Skeletal muscle tissue (tissue), 4 donors: ENCODE data around the gene KIFC3. TPM values are rescaled to one million over a fixed set of nuclear protein-coding genes. Genes with fewer than 3 reads are reported as not detected.
"Not testable (repeated sequence)": the region's sequence is repeated elsewhere in the genome, so short reads cannot be mapped to it uniquely, and the experiment has no call there.

Experiments used
- H3K27ac ChIP-seq: one replicate; pipeline ENCODE4 v1.7.0; 2013; ENCODE audit warnings: mild to moderate bottlenecking, low read depth, low read length, inconsistent platforms
- H3K27me3 ChIP-seq, 3 donors: one replicate each; pipeline ENCODE4 v1.7.0; 2013; ENCODE audit warnings: low read length in 3 of 3; ENCODE audit not compliant: control insufficient read depth in 3 of 3, insufficient read depth in 3 of 3
- H3K36me3 ChIP-seq, 3 donors: one replicate each; pipeline ENCODE4 v1.7.0; 2013; ENCODE audit warnings: low read length in 3 of 3; ENCODE audit not compliant: control insufficient read depth in 3 of 3, insufficient read depth in 3 of 3
- H3K4me1 ChIP-seq, 3 donors: one replicate each; pipeline ENCODE4 v1.7.0; 2013; ENCODE audit warnings: low read length in 3 of 3, mild to moderate bottlenecking in 3 of 3; ENCODE audit not compliant: control insufficient read depth in 3 of 3, insufficient read depth in 3 of 3
- H3K4me3 ChIP-seq, 3 donors: one replicate each; pipeline ENCODE4 v1.7.0; 2013; ENCODE audit warnings: low read length in 3 of 3
- H3K9ac ChIP-seq, 3 donors: one replicate each; pipeline ENCODE4 v1.7.0; 2013; ENCODE audit warnings: low read length in 3 of 3, mild to moderate bottlenecking in 3 of 3, moderate library complexity in 2 of 3, low read depth in 1 of 3
- H3K9me3 ChIP-seq, 3 donors: one replicate each; pipeline ENCODE4 v1.7.0; 2013; ENCODE audit warnings: low read length in 3 of 3; ENCODE audit not compliant: control insufficient read depth in 3 of 3
- total RNA-seq: library from RNA; depleted of rRNA; stranded (reverse); fragments of >200 nt; gene quantifications from one replicate; pipeline ENCODE4 v1.2.3, GENCODE V29; 2014
- donor health status: Osteomylitis.

Gene KIFC3
- total RNA-seq, 1 donor from 2014 or later: 9.9 TPM

DNA sequence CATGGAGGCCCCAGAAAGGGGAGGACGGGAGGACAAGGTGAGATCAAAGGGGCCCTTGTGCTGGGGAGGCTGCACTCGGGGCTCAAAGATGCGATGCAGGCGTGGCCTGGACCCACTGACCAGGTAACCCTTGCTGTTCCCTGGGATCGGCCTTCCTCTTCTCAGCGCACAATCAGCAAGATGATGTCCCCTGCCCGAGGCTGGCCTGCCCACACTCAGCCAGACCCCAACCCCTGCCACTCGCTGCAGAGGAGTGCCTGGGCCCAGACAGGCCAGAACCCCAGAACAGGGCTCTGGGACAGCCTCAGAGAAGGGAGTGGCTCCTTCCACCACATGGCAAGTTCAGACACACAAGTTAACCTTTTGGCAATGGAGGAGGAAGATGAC lies 14.8 kb downstream of the KIFC3 start:
- Histone ChIP-seq H3K9me3 (no peaks in the 10 kb centered on the region), H3K4me3 (no peak overlapping the region), H3K36me3 (peaks cover 0 to 4% (median 0%) of the 10 kb centered on the region in 3 donors), H3K9ac (peak overlapping the region in 2 of 3 donors; percentile 10 to 45), H3K4me1 (peaks cover 28 to 38% (median 37%) of the 10 kb centered on the region in 3 donors), H3K27ac (peak overlapping the region; percentile 3), H3K27me3 (no peaks in the 10 kb centered on the region)

DNA sequence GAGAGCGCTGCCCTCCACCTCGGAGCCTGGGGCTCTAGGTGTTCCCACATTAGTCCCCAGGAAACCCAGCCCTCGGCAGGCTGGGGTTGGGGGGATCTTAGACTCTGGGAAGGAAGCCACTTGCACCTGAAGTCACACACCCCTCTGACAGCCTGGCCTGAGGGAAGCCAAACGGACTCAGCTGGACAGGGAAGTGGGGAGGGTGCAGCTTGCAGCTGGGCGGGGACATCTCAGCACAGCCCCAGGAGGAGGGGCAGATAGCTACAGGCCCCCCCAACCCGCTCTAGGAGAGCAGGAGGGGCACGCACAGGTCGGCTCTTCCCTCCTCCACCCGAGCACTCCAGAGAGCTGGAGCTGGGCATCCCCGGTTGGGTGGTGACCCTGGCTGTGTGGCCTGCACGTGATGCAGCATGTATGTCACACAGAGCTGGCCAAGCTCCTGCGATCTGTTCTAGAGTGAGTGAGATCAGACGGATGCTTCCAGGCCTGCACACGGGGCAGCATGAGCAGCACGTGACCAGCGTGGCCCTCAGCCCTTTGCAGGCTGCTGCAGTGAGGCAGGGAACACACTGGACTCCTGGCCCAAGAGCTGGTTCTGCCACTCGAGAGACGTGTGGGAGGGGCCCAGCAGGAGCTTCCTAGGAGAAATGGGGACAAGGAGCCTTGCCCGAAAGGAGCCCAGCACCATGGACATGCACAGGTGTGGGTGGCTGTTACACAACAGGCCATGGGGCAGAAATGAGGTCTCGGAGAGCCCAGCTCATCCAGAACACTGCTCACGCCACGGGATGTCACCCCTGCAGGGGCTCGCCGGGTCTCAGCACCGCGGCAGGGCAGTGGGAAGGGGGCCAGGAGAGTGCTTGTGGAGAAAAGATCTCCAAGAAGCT lies 15.4 kb downstream of the KIFC3 start:
- Histone ChIP-seq H3K27ac (peak overlapping the region; percentile 3), H3K4me3 (peak overlapping the region in 1 of 3 donors; percentile 6), H3K9me3 (no peaks in the 10 kb centered on the region), H3K9ac (peak overlapping the region in 2 of 3 donors; percentile 10 to 45), H3K4me1 (peaks cover 22 to 34% (median 34%) of the 10 kb centered on the region in 3 donors), H3K27me3 (no peaks in the 10 kb centered on the region), H3K36me3 (peaks cover 0 to 4% (median 0%) of the 10 kb centered on the region in 3 donors)

DNA sequence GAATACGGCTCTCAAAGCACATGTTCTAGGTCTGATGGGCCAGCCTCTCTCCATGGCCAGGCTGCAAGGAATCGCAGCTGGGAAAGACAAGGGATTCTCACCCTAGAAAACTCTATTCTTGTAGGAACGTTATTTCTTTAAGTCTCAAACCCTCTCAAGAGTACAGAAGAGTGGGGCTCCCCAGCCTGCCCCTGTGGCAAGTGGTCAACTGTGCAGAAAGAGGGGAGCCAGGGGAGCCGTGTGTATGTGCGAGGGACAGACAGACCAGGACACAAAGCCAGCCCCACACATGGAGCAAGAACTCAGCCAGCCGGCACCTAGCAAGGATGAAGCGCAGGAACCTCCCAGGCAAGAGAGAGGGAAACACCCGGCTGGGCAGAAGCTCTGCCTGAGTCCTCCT lies 16.4 kb downstream of the KIFC3 start:
- no peaks in the 10 kb centered on the region for H3K27me3 ChIP-seq
- H3K9ac ChIP-seq: no peak overlapping the region
- no peak overlapping the region for H3K27ac ChIP-seq
- H3K9me3 ChIP-seq: no peaks in the 10 kb centered on the region
- peaks cover 13 to 24% (median 24%) of the 10 kb centered on the region in 3 donors for H3K4me1 ChIP-seq
- no peak overlapping the region for H3K4me3 ChIP-seq
- H3K36me3 ChIP-seq: peaks cover 0 to 4% (median 0%) of the 10 kb centered on the region in 3 donors

DNA sequence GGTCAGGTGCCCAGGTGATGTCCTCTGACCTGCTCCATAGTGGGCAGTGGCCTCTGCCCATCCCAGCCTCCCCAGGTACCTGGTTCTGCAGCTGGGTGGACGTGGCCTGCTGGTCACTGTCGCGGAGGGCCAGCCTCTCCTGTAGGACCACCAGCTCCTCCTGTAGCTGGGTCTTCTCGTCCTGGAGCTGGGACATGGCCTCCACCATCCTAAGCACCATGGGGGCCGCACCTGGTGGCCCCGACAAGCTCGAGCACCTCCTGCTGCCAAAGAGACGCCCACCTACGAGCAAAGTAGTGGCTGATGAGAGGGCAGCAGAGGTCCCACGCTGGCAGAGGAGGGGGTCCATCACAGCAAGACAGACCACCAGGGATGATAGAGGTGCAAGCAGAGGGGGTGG lies 16.9 kb downstream of the KIFC3 start:
- H3K27ac ChIP-seq: no peak overlapping the region
- no peak overlapping the region for H3K4me3 ChIP-seq
- H3K36me3 ChIP-seq: peaks cover 0 to 4% (median 0%) of the 10 kb centered on the region in 3 donors
- H3K9me3 ChIP-seq: no peaks in the 10 kb centered on the region
- H3K9ac ChIP-seq: no peak overlapping the region
- peaks cover 8 to 19% (median 19%) of the 10 kb centered on the region in 3 donors for H3K4me1 ChIP-seq
- H3K27me3 ChIP-seq: no peaks in the 10 kb centered on the region

DNA sequence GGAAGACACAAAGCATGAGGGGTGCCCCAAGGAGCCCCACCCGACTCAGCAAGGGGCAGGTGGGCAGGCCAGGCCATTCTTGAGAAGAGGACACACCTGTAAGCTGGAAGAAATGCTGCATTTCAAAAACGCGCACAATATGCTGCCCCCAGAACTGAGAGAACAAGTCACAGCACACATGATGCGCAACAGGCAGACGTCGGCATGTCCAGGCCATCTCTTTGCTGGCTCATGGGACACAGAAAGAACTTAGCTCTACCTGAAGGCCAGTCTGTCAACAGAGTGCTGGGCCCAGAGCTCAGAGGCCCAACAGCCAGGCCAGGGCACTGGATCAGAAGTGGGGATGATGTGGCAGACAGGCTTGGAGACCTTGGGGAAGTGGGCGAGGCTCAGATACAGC lies 18.0 kb downstream of the KIFC3 start:
- Histone ChIP-seq H3K4me3 (no peak overlapping the region), H3K9ac (no peak overlapping the region), H3K36me3 (peaks cover 0 to 4% (median 0%) of the 10 kb centered on the region in 3 donors), H3K27ac (no peak overlapping the region), H3K9me3 (no peaks in the 10 kb centered on the region), H3K27me3 (no peaks in the 10 kb centered on the region), H3K4me1 (peaks cover 8 to 19% (median 18%) of the 10 kb centered on the region in 3 donors)

DNA sequence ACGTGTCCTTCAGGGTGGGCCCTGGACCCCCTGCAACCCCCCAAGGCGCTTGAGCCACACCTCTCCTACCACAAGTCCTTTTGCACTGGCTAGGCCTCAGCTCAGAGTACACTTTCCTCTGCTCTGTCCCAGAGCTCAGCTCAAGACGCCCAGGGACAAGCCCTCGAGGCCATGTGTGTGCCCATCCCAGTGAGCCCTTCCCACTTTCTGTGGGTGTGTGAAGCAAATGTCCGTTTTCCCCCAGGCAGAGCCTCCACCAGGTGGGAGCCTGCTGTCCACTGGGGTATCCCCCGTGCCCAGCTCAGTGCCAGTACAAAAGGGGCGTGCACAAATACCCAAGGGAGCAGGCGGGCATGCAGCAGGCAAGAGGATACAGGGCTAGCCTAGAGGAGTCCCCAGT lies 18.4 kb downstream of the KIFC3 start:
- no peak overlapping the region for H3K4me3 ChIP-seq
- H3K27ac ChIP-seq: no peak overlapping the region
- H3K27me3 ChIP-seq: no peaks in the 10 kb centered on the region
- H3K9ac ChIP-seq: no peak overlapping the region
- H3K9me3 ChIP-seq: no peaks in the 10 kb centered on the region
- peaks cover 8 to 19% (median 18%) of the 10 kb centered on the region in 3 donors for H3K4me1 ChIP-seq
- peaks cover 0 to 4% (median 0%) of the 10 kb centered on the region in 3 donors for H3K36me3 ChIP-seq

DNA sequence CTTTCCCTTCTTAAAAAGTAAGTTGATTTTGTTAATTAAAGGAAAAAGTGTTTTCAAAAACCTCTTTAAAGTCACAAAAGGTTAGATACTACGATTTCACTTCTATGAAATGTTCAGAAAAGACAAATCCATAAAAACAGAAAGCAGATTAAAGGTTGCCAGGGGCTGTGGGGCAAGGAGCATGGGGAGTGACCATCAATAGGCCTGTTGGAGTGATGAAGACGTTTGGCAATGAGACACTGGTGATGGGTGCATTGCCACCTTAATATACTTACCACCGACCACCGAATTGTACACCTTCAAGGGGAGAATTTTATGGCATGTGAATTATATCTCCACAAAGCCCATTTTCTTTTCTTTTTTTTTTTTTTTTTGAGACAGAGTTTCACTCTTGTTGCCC lies 19.2 kb downstream of the KIFC3 start:
- Histone ChIP-seq H3K4me1 (peaks cover 8 to 19% (median 15%) of the 10 kb centered on the region in 3 donors), H3K36me3 (peaks cover 0 to 4% (median 0%) of the 10 kb centered on the region in 3 donors), H3K27me3 (no peaks in the 10 kb centered on the region), H3K4me3 (no peak overlapping the region), H3K9me3 (no peaks in the 10 kb centered on the region), H3K9ac (no peak overlapping the region), H3K27ac (no peak overlapping the region)

DNA sequence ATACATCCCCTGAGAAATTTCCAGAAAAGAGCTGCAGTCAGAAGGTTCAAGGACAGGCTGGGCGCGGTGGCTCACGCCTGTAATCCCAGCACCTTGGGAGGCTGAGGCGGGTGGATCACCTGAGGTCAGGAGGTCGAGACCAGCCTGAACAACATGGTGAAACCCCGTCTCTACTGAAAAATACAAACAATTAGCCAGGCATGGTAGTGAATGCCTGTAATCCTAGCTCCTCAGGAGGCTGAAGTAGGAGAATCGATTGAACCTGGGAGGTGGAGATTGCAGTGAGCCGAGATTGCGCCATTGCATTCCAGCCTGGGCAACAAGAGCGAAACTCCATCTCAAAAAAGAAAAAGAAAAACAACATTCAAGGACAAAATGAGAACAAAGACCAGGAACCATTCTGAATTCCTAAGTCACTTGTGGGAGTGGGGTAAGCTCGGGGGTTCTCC lies 19.7 kb downstream of the KIFC3 start:
- not testable (repeated sequence) for H3K27ac ChIP-seq, H3K9me3 ChIP-seq, H3K36me3 ChIP-seq, H3K27me3 ChIP-seq, H3K4me3 ChIP-seq, H3K9ac ChIP-seq
- peaks cover 8 to 18% (median 15%) of the 10 kb centered on the region in 3 donors for H3K4me1 ChIP-seq

DNA sequence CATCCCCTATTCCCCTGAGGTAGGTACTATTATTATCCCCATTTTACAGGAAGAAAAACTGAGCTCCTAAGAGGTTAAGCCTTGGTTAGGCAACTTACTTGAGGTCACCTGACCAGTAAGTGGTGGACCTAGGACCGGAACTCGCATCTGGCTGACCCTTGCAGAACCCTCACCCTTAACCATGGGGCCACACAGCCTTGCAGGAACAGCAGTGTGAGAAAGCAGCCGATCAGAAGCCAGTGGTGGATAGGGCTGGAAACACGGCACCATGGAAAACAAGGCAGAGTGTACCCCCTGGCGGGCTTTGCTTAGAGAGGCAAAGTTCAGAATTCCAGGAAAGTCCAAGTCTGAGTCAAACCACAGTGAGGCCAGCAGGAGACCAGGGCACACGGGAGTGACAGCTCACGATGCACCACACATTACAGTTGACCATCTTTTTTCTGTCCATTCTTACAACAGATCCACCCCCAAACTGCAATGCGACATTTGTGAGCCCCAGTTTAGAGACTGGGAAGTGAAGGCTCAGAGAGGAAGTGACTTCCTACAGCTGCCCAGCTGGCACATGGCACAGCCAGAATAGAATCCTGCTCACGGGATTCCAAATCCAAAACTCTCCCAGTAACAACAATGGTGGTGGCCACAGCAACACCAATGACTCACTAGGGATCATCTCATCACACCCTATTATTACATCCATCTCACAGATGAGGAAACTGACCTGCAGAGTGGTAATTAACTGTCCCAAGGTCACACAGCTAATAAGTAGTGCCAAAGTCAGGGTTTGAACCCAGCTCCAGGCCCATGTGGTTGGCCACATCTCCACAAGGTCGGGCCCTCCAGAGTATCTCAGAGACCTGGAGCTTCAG lies 20.3 kb downstream of the KIFC3 start:
- H3K36me3 ChIP-seq: peaks cover 0 to 4% (median 0%) of the 10 kb centered on the region in 3 donors
- no peak overlapping the region for H3K27ac ChIP-seq
- no peaks in the 10 kb centered on the region for H3K9me3 ChIP-seq
- H3K4me1 ChIP-seq: peaks cover 6 to 11% (median 10%) of the 10 kb centered on the region in 3 donors
- H3K27me3 ChIP-seq: no peaks in the 10 kb centered on the region
- no peak overlapping the region for H3K9ac ChIP-seq
- no peak overlapping the region for H3K4me3 ChIP-seq
